Tibial nerve (tissue), 3 donors: Measurements from ENCODE around the gene MYLIP.

Experiments used
- POLR2A ChIP-seq, 2 donors: fragments of 450-650 bp; IDR thresholded peaks; one replicate each; pipeline ENCODE4 v1.6.1; 2017; ENCODE audit warnings: antibody characterized with exemption in 2 of 2, mild to moderate bottlenecking in 2 of 2, moderate library complexity in 2 of 2
- TF ChIP-seq, protein P1 (sequence below), 5 experiments: fragments of 200-600 bp in 3 of 5; fragments of 450-650 bp in 2 of 5; sonication (generic) in 3 of 5; IDR thresholded peaks; one replicate each; pipeline ENCODE4 v1.5.1; 2016 to 2019; ENCODE audit warnings: antibody characterized with exemption in 5 of 5, mild to moderate bottlenecking in 3 of 5, moderate library complexity in 2 of 5

DNA sequence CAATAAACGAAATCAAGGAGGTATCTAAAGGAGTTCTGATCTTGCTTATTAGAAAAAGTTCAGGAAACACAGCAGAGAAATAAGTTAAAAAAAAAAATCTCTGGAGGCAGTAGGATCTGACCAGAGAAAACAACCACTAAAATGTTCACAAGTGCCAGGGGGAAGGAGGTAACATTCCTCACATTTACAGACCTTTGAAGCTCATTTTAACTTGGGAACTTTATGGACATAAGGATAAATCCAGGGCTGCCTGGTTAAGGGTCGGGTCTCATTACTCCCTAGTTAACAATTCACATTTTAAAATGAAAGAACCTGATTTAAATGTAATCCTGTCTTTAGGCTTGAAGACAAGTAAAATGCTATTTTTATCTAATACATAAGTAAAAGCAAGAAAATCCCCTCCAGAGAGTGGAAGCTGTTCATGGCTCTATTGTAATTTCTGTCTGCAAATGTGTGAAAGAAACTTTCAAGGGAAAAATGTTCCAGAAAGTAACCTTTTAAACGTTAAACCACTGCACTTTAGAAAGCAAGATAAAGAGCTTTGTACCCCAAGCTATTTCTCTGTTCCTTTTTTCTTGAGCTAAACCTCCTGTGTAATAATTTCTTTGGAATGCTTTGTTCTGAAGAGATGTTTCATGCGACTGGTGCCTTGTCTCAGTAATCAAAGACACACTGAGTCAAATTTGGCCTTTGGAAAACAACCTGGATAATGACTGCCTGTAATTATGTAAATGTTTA lies 38.2 kb downstream of the MYLIP start:
- TF ChIP-seq, protein P1, sequence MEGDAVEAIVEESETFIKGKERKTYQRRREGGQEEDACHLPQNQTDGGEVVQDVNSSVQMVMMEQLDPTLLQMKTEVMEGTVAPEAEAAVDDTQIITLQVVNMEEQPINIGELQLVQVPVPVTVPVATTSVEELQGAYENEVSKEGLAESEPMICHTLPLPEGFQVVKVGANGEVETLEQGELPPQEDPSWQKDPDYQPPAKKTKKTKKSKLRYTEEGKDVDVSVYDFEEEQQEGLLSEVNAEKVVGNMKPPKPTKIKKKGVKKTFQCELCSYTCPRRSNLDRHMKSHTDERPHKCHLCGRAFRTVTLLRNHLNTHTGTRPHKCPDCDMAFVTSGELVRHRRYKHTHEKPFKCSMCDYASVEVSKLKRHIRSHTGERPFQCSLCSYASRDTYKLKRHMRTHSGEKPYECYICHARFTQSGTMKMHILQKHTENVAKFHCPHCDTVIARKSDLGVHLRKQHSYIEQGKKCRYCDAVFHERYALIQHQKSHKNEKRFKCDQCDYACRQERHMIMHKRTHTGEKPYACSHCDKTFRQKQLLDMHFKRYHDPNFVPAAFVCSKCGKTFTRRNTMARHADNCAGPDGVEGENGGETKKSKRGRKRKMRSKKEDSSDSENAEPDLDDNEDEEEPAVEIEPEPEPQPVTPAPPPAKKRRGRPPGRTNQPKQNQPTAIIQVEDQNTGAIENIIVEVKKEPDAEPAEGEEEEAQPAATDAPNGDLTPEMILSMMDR (IDR thresholded peaks at IDR 0.05), result no peak
- TF ChIP-seq POLR2A (IDR thresholded peaks at IDR 0.05), result no peak
